HTERT RPE-1 (cell line): Measurements from ENCODE around the gene CDHR5.

Source experiments
- in situ Hi-C: fragments of 300-500 bp; cut with MboI; formaldehyde crosslinking; loops from 4 replicates; pipeline ENCODE4 v1.14.3; 2020; ENCODE audit warnings: low sequenced_read_pairs

The CDHR5 gene

DNA sequence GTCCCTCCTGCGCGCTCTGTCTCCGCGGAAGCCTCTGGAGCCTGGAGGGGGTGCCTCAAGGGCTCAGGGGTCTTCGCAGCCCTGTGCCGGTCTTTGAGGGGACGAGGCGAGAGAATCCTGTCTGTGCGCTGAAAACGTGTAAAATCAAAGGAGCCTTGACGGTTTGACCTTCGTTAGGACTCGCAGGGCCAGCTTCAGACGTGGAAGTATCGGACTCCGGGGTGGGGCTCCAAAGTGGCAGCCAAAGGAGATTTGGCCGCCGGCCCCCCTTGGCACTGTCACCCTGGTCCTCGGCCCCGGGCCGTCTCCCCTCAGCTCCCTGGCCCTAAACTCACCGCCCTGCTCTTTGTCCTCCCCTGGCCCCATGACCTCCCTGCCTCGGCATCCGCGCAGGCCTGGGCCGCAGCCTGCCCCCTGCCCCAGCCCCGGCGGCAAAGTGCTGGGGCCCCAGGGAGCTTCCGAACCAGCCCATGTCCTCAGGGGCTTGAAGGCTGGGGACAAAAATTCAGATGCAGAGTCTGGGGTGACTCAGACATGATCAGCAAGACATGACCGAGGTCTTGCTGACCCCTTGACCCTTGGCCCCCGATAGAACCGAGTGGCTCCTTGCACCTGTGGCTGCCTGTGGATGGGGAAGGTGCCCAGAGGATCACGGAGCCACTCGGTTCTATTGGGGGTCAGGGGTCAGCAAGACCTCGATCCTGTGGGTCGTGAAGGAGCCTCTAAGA is 55.4 kb downstream of the CDHR5 start:
- in situ Hi-C loops = no loop called here

DNA sequence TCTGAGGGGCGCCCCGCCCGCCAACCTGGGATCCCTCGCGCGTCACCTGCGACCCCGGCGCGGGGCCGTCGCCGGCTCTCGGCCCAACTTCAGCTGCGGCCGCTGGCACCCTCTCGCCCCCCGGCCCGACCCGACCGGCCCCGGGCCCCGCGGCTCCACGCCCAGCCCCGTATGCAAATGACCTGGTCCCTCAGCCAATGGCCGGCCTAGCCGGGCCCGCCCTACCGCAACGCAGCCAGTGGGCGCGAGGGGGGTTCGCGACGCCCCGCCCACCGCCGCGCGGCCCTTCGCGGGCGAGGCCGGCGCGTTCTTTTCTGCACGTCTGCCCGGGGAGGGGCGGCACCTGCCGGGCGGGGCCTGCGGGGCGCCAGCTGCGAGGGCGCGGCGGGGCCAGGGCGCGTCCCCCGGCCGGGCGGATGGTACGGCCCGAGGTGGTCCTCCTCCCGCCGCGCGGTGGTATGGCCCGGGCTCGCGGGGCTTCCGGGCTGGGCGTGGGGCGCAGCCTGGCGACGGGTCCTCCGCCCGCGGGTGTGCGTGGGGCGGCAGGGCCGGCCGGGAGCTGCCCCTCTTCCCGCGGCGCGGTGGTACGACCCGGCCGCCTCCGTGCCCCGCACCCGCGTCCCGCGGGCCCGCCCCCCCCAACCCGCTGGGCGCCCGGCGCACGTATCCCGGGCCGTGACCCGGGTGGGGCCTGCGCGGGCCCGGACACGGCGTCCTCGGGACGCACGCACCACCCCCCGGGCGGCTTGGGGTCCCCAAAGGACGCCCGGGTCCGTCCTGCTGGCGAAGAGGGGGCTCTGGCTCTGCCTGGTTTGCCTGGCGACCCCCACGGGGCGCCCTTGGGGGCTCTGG is 56.2 kb downstream of the CDHR5 start:
- in situ Hi-C loops = no loop called here

DNA sequence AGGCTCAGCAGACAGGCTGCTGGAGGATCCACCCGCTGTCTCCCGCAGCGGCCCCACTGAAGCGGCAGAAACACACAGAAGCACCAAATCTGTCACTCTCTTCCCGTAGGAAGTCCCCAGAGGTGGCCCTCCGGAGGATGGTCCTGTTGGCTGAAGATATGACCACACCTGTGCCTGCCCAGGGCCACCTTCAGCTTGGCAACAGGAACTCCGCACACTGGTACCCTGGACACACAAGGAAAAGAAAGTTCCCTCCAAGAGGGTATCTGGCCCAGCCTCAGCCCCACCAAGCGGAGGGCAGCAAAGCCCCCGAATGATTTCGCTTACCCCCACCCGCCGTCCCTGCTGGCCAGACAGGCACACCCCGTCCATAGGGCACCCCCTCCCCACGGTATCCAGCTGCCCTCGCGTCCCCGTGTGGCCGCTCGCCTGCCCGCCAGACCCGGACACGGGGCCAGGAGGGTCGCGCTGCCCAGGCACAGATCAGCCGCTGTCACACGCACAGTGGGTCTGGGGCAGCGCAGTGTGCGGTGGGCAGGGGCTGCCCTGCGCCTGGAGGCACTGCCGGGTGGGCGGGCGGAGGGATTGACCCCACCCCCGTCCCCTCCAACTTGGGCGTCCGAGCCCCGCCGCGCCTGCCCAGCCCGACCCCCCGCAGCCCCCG is 57.0 kb downstream of the CDHR5 start:
- in situ Hi-C loops = no loop called here

DNA sequence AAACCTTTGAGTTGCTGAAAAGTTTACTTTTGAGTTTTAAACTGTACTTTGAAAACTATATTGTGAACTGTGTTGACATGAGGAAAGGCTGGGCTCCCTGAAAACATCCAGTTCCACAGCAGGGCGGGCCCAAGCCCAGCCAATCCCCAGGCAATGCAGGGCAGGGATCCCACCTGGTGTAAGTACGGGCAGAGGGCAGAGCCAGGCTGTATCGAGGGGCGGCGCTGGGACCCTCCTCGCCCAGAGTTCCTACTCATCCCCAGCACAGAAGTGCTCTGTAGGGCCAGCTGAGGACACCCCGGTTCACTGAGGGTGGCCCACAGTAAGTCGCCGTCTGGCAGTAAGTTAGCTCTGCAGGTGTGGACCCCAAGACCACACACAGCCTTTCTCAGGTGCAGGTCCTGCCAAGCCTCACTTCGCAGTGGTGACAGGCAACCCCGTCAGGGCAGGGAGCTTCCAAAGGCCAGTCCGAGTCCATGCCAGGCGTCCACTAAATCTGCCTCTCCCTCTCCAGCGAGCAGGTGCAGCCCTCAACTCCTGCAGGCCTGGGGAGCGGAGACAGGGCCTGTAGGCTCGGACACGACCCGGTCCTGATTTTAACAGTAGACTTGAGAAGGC is 57.6 kb downstream of the CDHR5 start:
- in situ Hi-C loops = no loop called here
